ENCODE results near the gene FXYD5. TPM values are rescaled to one million over a fixed set of nuclear protein-coding genes. Genes with fewer than 3 reads are reported as not detected.
A peak's percentile ranks its signal among the peaks of the same experiment; 100 is the strongest.

Gene FXYD5
- total RNA-seq, 1 experiment from 2014 or later: 123 TPM

- Histone ChIP-seq H3K9ac (ENCODE audit: low read length) (no peak overlapping the region), H3K27ac (ENCODE audit: low read depth, low read length) (peak overlapping the region; percentile 52; the same call in 1 of the 2 replicates), H3K4me3 (replicated peaks in 1 of 2; ENCODE audit: low read depth in 1 of 2, low read length in 2 of 2) (no peak overlapping the region), H3K4me2 (ENCODE audit: low read length) (no peak overlapping the region), H3K9me3 (ENCODE audit: control insufficient read depth in 1 of 2, insufficient read depth in 1 of 2, low read depth in 1 of 2, low read length in 2 of 2) (peaks cover 0 to 11% of the 10 kb centered on the region in 2 experiments; a peak in 1 of 4 replicates), H4K20me1 (ENCODE audit: insufficient read depth) (no peaks in the 10 kb centered on the region), H2AFZ (ENCODE audit: low read depth, low read length, poor library complexity, severe bottlenecking) (no peak overlapping the region), H3K9me2 (ENCODE audit: insufficient read depth) (no peaks in the 10 kb centered on the region), H3K4me1 (ENCODE audit: control insufficient read depth in 1 of 2, insufficient read depth in 2 of 2, low read length in 2 of 2) (peaks cover 14 to 35% of the 10 kb centered on the region in 2 experiments), H3K36me3 (ENCODE audit: control insufficient read depth in 1 of 2, insufficient read depth in 2 of 2, low read length in 2 of 2) (no peaks in the 10 kb centered on the region), H3K79me2 (ENCODE audit: insufficient read depth, low read length) (no peaks in the 10 kb centered on the region), H3K27me3 (ENCODE audit: insufficient read depth, low read length) (no peaks in the 10 kb centered on the region)
- CTCF ChIA-PET: no interaction called here
- intact Hi-C loops (cut with micrococcal nuclease): no loop called here
- no TSS peak for BruUV-seq (replicated peaks)
- TF ChIP-seq ATF3 (IDR thresholded peaks at IDR 0.05): no peak
- no peak for TF ChIP-seq JUND (IDR thresholded peaks at IDR 0.05)
- TF ChIP-seq, protein P1, sequence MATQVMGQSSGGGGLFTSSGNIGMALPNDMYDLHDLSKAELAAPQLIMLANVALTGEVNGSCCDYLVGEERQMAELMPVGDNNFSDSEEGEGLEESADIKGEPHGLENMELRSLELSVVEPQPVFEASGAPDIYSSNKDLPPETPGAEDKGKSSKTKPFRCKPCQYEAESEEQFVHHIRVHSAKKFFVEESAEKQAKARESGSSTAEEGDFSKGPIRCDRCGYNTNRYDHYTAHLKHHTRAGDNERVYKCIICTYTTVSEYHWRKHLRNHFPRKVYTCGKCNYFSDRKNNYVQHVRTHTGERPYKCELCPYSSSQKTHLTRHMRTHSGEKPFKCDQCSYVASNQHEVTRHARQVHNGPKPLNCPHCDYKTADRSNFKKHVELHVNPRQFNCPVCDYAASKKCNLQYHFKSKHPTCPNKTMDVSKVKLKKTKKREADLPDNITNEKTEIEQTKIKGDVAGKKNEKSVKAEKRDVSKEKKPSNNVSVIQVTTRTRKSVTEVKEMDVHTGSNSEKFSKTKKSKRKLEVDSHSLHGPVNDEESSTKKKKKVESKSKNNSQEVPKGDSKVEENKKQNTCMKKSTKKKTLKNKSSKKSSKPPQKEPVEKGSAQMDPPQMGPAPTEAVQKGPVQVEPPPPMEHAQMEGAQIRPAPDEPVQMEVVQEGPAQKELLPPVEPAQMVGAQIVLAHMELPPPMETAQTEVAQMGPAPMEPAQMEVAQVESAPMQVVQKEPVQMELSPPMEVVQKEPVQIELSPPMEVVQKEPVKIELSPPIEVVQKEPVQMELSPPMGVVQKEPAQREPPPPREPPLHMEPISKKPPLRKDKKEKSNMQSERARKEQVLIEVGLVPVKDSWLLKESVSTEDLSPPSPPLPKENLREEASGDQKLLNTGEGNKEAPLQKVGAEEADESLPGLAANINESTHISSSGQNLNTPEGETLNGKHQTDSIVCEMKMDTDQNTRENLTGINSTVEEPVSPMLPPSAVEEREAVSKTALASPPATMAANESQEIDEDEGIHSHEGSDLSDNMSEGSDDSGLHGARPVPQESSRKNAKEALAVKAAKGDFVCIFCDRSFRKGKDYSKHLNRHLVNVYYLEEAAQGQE (IDR thresholded peaks at IDR 0.05; ENCODE audit: low read depth): no peak
- no peak for TF ChIP-seq SIN3A (IDR thresholded peaks at IDR 0.05; ENCODE audit: low read depth)
- TF ChIP-seq CTCF (IDR thresholded peaks at IDR 0.05 in 2 of 3, conservative IDR thresholded peaks at IDR 0.05 in 1 of 3; ENCODE audit: borderline replicate concordance in 1 of 3, insufficient read depth in 1 of 3, low read depth in 2 of 3, low read length in 2 of 3): no peak
- TF ChIP-seq FOSL1 (IDR thresholded peaks at IDR 0.05; ENCODE audit: low read depth): no peak
- no peak for DNase-seq (ENCODE audit: low read depth, low spot score)
- POLR2A ChIA-PET: no interaction called here
- ATAC-seq: no peak
- RAD21 ChIA-PET (ENCODE audit: low non-redundant PET in 1 of 2, low total read pairs in 2 of 2, uncharacterized antibody in 2 of 2, unreplicated experiment in 2 of 2): no interaction called here
Observed at GRCh38 chr19:35105411-35106290, 48.9 kb upstream of the FXYD5 start.
